Lower leg skin (tissue), 4 donors: ENCODE results near the gene MYL5. TPM values are rescaled to one million over a fixed set of nuclear protein-coding genes. Genes with fewer than 3 reads are reported as not detected.

Experiments
- DNase-seq, 2 donors: peaks; one replicate each; pipeline ENCODE4 v3.0.0-alpha.2; 2019; ENCODE audit warnings: low spot score in 2 of 2
- H3K4me3 ChIP-seq: fragments of 200-600 bp; sonication (generic); 2 replicates; pipeline ENCODE4 v1.5.1; 2017; ENCODE audit warnings: mild to moderate bottlenecking, low read depth; ENCODE audit not compliant: poor library complexity, severe bottlenecking
- CTCF ChIP-seq, 3 donors: fragments of 450-650 bp; IDR thresholded peaks; one replicate each; pipeline ENCODE4 v1.5.1; 2016; ENCODE audit warnings: antibody characterized with exemption in 3 of 3, mild to moderate bottlenecking in 3 of 3, moderate library complexity in 2 of 3
- POLR2A ChIP-seq, 2 donors: fragments of 450-650 bp; IDR thresholded peaks; one replicate each; pipeline ENCODE4 v1.6.1; 2016 to 2017; ENCODE audit warnings: antibody characterized with exemption in 2 of 2, mild to moderate bottlenecking in 1 of 2, moderate library complexity in 1 of 2
- WGBS, 2 donors: methylation state at CpG; one replicate each; pipeline ENCODE4 v1.1.5; 2018; 5-methylcytosine and 5-hydroxymethylcytosine counted together
- intact Hi-C: fragments of 100-400 bp; cut with DNase I; formaldehyde crosslinking; loops from one replicate; pipeline ENCODE4 v1.15.0; 2023; ENCODE audit warnings: low total_unique reads
- total RNA-seq, 4 donors: library from RNA; depleted of rRNA; stranded (reverse); fragments of >200 nt; gene quantifications; one replicate each; pipeline ENCODE4 v1.1.0, GENCODE V29; 2016

MYL5 gene
- total RNA-seq, 4 donors from 2014 or later = 7.2 to 31.4 (median 7.7) TPM

DNA sequence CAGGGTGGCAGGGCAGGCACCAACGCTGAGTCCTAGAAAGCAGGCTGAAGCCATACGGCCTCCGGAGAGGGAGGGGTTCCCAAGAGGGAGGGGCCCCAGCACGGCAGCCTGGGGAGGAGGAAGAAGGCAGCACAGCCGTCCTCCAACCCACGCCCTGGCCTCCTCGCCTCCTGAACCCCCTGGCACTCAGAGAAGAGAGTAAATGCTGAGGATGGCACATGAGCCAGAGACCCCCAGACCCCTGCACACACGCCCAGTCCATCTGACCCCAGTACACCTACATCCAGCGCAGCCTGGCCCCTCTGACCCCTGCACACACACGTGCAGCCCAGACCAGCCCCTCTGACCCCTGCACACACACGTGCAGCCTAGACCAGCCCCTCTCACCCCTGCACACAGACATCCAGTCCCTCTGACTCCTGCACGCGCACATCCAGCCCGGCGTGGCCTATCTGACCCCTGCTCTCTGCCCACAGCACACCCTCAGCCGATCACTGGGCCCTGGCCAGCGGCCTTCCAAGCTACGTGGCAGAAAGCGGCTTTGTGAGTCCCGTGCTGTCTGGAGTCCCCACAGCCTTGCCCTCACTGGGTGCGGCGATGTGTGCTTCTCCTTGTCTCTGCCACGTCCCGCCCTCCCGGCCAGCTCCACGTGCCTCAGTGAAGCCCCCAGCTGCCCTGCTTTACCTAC, 18.7 kb upstream of the MYL5 start:
- WGBS, 2 donors = 63 to 67% methylated on average over 23 to 25 of the region's 26 CpGs
- no peak overlapping the region for H3K4me3 ChIP-seq
- no peak for TF ChIP-seq CTCF (IDR thresholded peaks at IDR 0.05)
- TF ChIP-seq POLR2A (IDR thresholded peaks at IDR 0.05) = no peak
- no peak for DNase-seq
- intact Hi-C loops = no loop called here

- DNase-seq = no peak
- intact Hi-C loops = no loop called here
- H3K4me3 ChIP-seq = no peak overlapping the region
- TF ChIP-seq POLR2A (IDR thresholded peaks at IDR 0.05) = no peak
- TF ChIP-seq CTCF (IDR thresholded peaks at IDR 0.05) = no peak
- 72 to 77% methylated on average over 58 of the region's 58 CpGs for WGBS, 2 donors
These were observed 17.7 kb upstream of the MYL5 start for GRCh38 chr4:656436-657337.

GRCh38 chr4:657338-657833, 17.0 kb upstream of the MYL5 start:
- intact Hi-C loops = no loop called here
- DNase-seq = no peak
- TF ChIP-seq POLR2A (IDR thresholded peaks at IDR 0.05) = no peak
- WGBS, 2 donors = 71 to 77% methylated on average over 11 to 23 of the region's 23 CpGs
- no peak overlapping the region for H3K4me3 ChIP-seq

DNA sequence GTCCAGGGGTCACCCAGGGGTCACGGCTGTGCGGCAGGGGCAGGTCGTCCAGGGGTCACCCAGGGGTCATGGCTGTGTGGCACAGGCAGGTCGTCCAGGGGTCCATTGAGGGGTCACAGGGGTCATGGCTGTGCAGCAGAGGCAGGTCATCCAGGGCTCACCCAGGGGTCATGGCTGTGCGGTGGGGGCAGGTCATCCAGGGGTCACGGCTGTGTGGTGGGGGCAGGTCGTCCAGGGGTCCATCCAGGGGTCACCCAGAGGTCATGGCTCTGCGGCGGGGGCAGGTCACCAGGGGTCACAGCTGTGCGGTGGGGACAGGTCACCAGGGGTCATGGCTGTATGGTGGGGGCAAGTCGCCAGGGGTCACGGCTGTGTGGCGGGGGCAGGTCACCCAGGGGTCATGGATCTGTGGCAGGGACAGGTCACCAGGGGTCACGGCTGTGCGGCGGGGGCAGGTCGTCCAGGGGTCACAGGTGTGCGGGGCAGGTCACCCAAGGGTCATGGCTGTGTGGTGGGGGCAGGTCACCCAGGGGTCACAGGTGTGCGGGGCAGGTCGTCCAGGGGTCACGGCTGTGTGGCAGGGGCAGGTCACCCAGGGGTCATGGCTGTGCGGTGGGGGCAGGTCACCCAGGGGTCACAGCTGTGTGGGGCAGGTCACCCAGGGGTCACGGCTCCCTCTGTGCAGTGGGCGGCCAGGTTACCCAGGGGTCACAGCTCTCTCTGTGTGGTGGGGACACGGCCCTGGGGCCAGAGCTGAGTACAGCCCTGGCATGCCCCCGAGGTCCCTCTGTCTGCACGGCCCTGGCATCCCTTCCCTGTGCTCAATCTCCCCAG, 16.3 kb upstream of the MYL5 start:
- DNase-seq = no peak
- no peak for TF ChIP-seq POLR2A (IDR thresholded peaks at IDR 0.05)
- TF ChIP-seq CTCF (IDR thresholded peaks at IDR 0.05) = no peak

DNA sequence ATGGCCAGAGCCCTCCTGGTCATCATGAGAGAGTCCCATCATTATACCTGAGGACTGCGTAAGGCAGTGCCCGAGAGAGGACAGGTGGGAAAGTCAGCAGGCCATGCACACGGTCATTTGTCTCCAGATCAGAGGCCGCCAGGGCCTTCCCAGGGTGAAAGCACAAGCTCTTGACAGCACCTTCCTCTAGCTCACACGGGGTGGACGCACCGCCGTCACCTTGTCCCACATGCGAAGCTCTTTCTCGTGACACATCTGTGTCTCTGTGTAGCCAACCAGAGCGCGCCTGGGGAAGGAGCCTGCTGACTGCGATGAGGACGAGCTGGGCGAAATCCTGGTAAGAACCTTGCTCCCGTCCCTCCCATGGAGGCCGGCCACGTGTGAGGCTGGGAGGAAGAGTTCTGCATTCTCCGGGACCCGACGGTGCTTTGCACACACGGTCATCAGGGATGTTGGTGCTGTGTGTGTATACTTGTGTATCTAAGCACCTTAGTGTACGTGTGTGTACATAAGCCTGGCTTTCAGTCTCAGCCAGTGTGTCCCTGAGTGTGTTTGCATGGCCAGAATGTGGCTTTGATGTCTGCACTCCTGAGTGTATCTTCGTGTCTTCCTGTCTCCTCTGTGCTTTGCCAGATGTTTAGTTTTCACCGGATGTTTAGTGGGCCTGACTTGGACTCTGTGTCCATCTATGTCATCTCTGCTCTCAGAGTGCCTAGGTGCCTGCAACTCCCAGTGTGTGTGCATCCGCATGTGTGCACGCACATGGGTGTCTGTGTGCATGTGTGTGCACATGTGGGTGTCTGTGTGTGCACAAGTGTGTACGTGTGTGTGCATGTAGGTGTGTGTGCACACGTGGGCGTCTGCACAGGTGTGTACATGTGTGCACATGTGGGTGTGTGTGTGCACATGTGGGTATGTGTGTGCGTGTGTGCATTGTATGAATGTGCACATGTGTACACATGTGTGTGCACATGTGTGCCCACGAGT, 15.4 kb upstream of the MYL5 start:
- no peak for TF ChIP-seq POLR2A (IDR thresholded peaks at IDR 0.05)
- peak in 1 of 3 donors; percentile 8 for TF ChIP-seq CTCF (IDR thresholded peaks at IDR 0.05)
- no peak overlapping the region for H3K4me3 ChIP-seq
- DNase-seq = no peak
- intact Hi-C loops = no loop called here
- 92 to 95% methylated on average over 32 of the region's 32 CpGs for WGBS, 2 donors

More for the DNA sequence above, 16.3 kb upstream of the MYL5 start:
- WGBS, 2 donors = 69 to 76% methylated on average over 7 to 8 of the region's 27 CpGs
- intact Hi-C loops = no loop called here
- no peak overlapping the region for H3K4me3 ChIP-seq
